HFFc6 (cell line): ENCODE data around the gene GOLGA5. TPM values are rescaled to one million over a fixed set of nuclear protein-coding genes. Genes with fewer than 3 reads are reported as not detected.
A peak's percentile ranks its signal among the peaks of the same experiment; 100 is the strongest.

Source experiments
- DNase-seq: peaks from one replicate; pipeline ENCODE4 v3.0.0-alpha.2; 2018
- H3K27ac Mint-ChIP-seq: 2 replicates; pipeline ENCODE4 v1.8.0; 2020; ENCODE audit warnings: mild to moderate bottlenecking, mixed read lengths
- H3K27me3 Mint-ChIP-seq: 2 replicates; pipeline ENCODE4 v1.8.0; 2021; ENCODE audit warnings: mild to moderate bottlenecking, moderate library complexity, mixed read lengths; ENCODE audit not compliant: insufficient read depth
- H3K36me3 Mint-ChIP-seq: 2 replicates; pipeline ENCODE4 v1.8.0; 2021; ENCODE audit warnings: low read depth, mixed read lengths
- H3K4me1 Mint-ChIP-seq: 2 replicates; pipeline ENCODE4 v1.8.0; 2020; ENCODE audit warnings: low read depth, mixed read lengths
- H3K4me3 Mint-ChIP-seq: 2 replicates; pipeline ENCODE4 v1.8.0; 2020; ENCODE audit warnings: mild to moderate bottlenecking, moderate library complexity, mixed read lengths
- H3K9me3 Mint-ChIP-seq: 2 replicates; pipeline ENCODE4 v1.8.0; 2020; ENCODE audit warnings: mild to moderate bottlenecking, mixed read lengths
- CTCF ChIP-seq: fragments of 200-600 bp; sonication (generic); IDR thresholded peaks from 2 replicates; pipeline ENCODE4 v1.5.0; 2021; ENCODE audit warnings: antibody characterized with exemption, mild to moderate bottlenecking
- total RNA-seq, 6 experiments: library from RNA; stranded (reverse); fragmentation: NEBNext Ultra II Directional; extraction: Animal tissue kit (Norgen Biotek cat#: 25700); gene quantifications; 2 replicates in 1 of 6; 3 replicates in 5 of 6; pipeline ENCODE4 v1.2.3, GENCODE V29; 2021

The GOLGA5 gene
- total RNA-seq, 6 experiments from 2014 or later = 41.1 to 50.7 (median 48.3) TPM

DNA sequence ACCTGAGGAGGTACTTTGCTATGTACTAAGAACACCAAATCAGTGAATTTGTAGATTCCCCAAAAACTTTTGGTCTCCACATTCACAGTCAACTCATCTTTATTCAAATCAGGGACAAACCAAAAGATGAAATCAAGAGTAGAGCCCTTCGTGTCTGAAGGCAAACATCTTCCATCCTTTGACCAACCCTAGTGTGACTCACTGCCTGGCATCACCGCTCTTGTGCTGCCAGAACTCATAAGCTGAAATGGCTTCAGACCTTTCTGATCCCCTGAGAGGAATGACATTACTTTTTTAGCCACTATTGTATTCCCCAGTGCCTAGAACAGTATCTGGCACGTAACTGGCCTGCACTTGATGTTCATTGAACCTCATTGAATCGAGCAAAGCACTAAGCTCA is 50.1 kb downstream of the GOLGA5 start:
- H3K9me3 Mint-ChIP-seq = peaks cover 5% of the 10 kb centered on the region; the same call in 1 of the 2 replicates
- peaks cover 11% of the 10 kb centered on the region for H3K4me1 Mint-ChIP-seq
- H3K27ac Mint-ChIP-seq = no peak overlapping the region
- no peak for DNase-seq
- no peaks in the 10 kb centered on the region; the same call in 1 of the 2 replicates for H3K27me3 Mint-ChIP-seq
- H3K36me3 Mint-ChIP-seq = peaks cover 27% of the 10 kb centered on the region
- TF ChIP-seq CTCF = no peak
- H3K4me3 Mint-ChIP-seq = no peak overlapping the region

DNA sequence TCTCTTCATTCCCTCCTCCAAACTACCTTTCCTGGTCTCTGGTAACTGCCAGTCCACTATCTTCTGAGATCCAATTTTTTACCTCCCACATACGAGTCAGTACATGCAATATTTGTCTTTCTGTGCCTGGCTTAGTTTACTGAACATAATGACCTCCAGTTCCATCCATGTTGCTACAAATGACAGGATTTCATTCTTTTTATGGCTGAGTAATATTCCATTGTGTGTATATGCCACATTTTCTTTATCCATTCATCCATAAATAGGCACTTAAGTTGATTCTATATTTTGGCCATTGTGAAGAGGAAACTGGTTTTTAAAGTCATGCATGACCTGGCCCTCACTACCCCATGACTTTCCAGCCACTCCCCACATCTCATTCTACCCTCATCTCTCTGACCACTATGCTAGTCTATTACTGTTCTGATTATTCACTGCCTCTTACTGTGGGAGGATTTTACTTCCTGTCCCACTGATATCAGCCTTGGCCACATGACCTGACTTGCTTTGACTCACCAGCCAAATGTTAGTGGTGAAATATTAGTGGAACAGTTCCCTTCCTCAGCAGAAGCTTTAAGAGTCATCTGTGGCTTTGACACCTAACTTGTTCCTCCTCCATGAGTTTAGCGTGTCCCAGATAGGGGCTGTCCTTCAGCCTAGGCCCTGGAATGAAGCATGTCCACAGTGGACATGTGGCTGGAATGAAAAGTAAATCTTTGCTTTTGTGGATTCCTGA is 52.2 kb downstream of the GOLGA5 start:
- peak; percentile 78 for DNase-seq
- H3K27ac Mint-ChIP-seq = peak overlapping the region; percentile 43
- TF ChIP-seq CTCF = no peak
- H3K36me3 Mint-ChIP-seq = peaks cover 27% of the 10 kb centered on the region
- no peak overlapping the region for H3K4me3 Mint-ChIP-seq
- peaks cover 5% of the 10 kb centered on the region; the same call in 1 of the 2 replicates for H3K9me3 Mint-ChIP-seq
- H3K27me3 Mint-ChIP-seq = peaks cover 7% of the 10 kb centered on the region
- peaks cover 19% of the 10 kb centered on the region for H3K4me1 Mint-ChIP-seq

- Mint-ChIP-seq H3K9me3 (peaks cover 5% of the 10 kb centered on the region; the same call in 1 of the 2 replicates), H3K36me3 (peaks cover 22% of the 10 kb centered on the region), H3K4me3 (no peak overlapping the region), H3K27ac (no peak overlapping the region), H3K4me1 (peaks cover 19% of the 10 kb centered on the region), H3K27me3 (peaks cover 11% of the 10 kb centered on the region)
- DNase-seq = no peak
- no peak for TF ChIP-seq CTCF
Observed at GRCh38 chr14:92847278-92847677, 53.2 kb downstream of the GOLGA5 start.

GRCh38 chr14:92847749-92848148 is 53.6 kb downstream of the GOLGA5 start:
- Mint-ChIP-seq H3K27ac (no peak overlapping the region; the same call in 1 of the 2 replicates), H3K4me1 (peaks cover 19% of the 10 kb centered on the region), H3K4me3 (no peak overlapping the region), H3K36me3 (peaks cover 22% of the 10 kb centered on the region), H3K9me3 (peaks cover 5% of the 10 kb centered on the region; the same call in 1 of the 2 replicates), H3K27me3 (peaks cover 12% of the 10 kb centered on the region)
- DNase-seq = no peak
- TF ChIP-seq CTCF = no peak

- Mint-ChIP-seq H3K27ac (no peak overlapping the region), H3K27me3 (peaks cover 13% of the 10 kb centered on the region), H3K9me3 (peaks cover 5% of the 10 kb centered on the region; the same call in 1 of the 2 replicates), H3K4me1 (peaks cover 19% of the 10 kb centered on the region), H3K4me3 (no peak overlapping the region), H3K36me3 (peaks cover 15% of the 10 kb centered on the region)
- no peak for TF ChIP-seq CTCF
- DNase-seq = no peak
Observed at GRCh38 chr14:92848887-92849286, 54.8 kb downstream of the GOLGA5 start.
